Activated CD4-positive, alpha-beta T cell treated with anti-CD3 and anti-CD28 coated beads, Interleukin-2, amount 50 U/mL, for 4 hours (primary cell): ENCODE data around the gene MRGPRE.

Experiments used
- DNase-seq, 2 experiments: peaks; one replicate each; pipeline ENCODE4 v3.0.0-alpha.2; 2020

Gene MRGPRE

GRCh38 chr11:3177931-3178330, 54.3 kb downstream of the MRGPRE start:
- no peak for DNase-seq
